GM21786 (cell line): ENCODE results near the gene SHQ1.

Experiments used
- ATAC-seq: cut with Tn5 transposase; IDR thresholded peaks from one replicate; pipeline ENCODE4 v1.9.1; 2021; ENCODE audit not compliant: unreplicated experiment

The SHQ1 gene

GRCh38 chr3:72855001-72855400 is 6.8 kb upstream of the SHQ1 start:
- ATAC-seq = no peak

- peak; percentile 39 for ATAC-seq
Measured at GRCh38 chr3:72848703-72849081, 447 bp upstream of the SHQ1 start.

- no peak for ATAC-seq
Measured at GRCh38 chr3:72847282-72847681, 963 bp downstream of the SHQ1 start.

GRCh38 chr3:72846166-72846565 is 2.1 kb downstream of the SHQ1 start:
- no peak for ATAC-seq

GRCh38 chr3:72844436-72844993 is 3.7 kb downstream of the SHQ1 start:
- no peak for ATAC-seq

- ATAC-seq = no peak
Measured at GRCh38 chr3:72839057-72839456, 9.2 kb downstream of the SHQ1 start.

GRCh38 chr3:72836923-72837322 is 11.3 kb downstream of the SHQ1 start:
- no peak for ATAC-seq

GRCh38 chr3:72836416-72836815 is 11.8 kb downstream of the SHQ1 start:
- no peak for ATAC-seq

- no peak for ATAC-seq
Measured at GRCh38 chr3:72830452-72831223, 17.6 kb downstream of the SHQ1 start.

GRCh38 chr3:72829701-72830100 is 18.5 kb downstream of the SHQ1 start:
- no peak for ATAC-seq

- no peak for ATAC-seq
Measured at GRCh38 chr3:72821161-72821781, 27.0 kb downstream of the SHQ1 start.

- no peak for ATAC-seq
Measured at GRCh38 chr3:72820415-72820814, 27.8 kb downstream of the SHQ1 start.

GRCh38 chr3:72818905-72819304 is 29.3 kb downstream of the SHQ1 start:
- no peak for ATAC-seq

- ATAC-seq = no peak
Measured at GRCh38 chr3:72818092-72818773, 30.0 kb downstream of the SHQ1 start.

GRCh38 chr3:72816862-72817355 is 31.3 kb downstream of the SHQ1 start:
- peak; percentile 71 for ATAC-seq

GRCh38 chr3:72814308-72814707 is 33.9 kb downstream of the SHQ1 start:
- peak; percentile 46 for ATAC-seq

- no peak for ATAC-seq
Measured at GRCh38 chr3:72812201-72812600, 36.0 kb downstream of the SHQ1 start.

- ATAC-seq = no peak
Measured at GRCh38 chr3:72811571-72811970, 36.7 kb downstream of the SHQ1 start.

- ATAC-seq = no peak
Measured at GRCh38 chr3:72810659-72811434, 37.4 kb downstream of the SHQ1 start.

- ATAC-seq = no peak
Measured at GRCh38 chr3:72810063-72810462, 38.2 kb downstream of the SHQ1 start.

GRCh38 chr3:72804361-72804760 is 43.9 kb downstream of the SHQ1 start:
- no peak for ATAC-seq
